Trophoblast cell (in vitro differentiated cells and primary cell): ENCODE data around the gene ZBTB16.

Source experiments
- DNase-seq, 2 donors: peaks; one replicate each; pipeline ENCODE4 v3.0.0-alpha.2; 2016
- H2AFZ ChIP-seq: 2 replicates; pipeline ENCODE4 v1.6.1; 2013; ENCODE audit warnings: low read length, moderate library complexity, mild to moderate bottlenecking; ENCODE audit not compliant: insufficient read depth, poor library complexity
- H2AK5ac ChIP-seq: 2 replicates; pipeline ENCODE4 v1.6.1; 2013; ENCODE audit warnings: mild to moderate bottlenecking, low read length
- H2BK120ac ChIP-seq: 2 replicates; pipeline ENCODE4 v1.6.1; 2013; ENCODE audit warnings: low read length, mild to moderate bottlenecking, moderate library complexity; ENCODE audit not compliant: insufficient read depth, poor library complexity
- H2BK12ac ChIP-seq: 2 replicates; pipeline ENCODE4 v1.6.1; 2013; ENCODE audit warnings: mild to moderate bottlenecking, low read length, moderate library complexity
- H2BK5ac ChIP-seq: 2 replicates; pipeline ENCODE4 v1.6.1; 2013; ENCODE audit warnings: low read length, low read depth, moderate library complexity, mild to moderate bottlenecking; ENCODE audit not compliant: poor library complexity
- H3K14ac ChIP-seq: 2 replicates; pipeline ENCODE4 v1.6.1; 2013; ENCODE audit warnings: mild to moderate bottlenecking, low read length
- H3K18ac ChIP-seq: 2 replicates; pipeline ENCODE4 v1.6.1; 2013; ENCODE audit warnings: mild to moderate bottlenecking, low read length
- H3K23ac ChIP-seq: 2 replicates; pipeline ENCODE4 v1.6.1; 2013; ENCODE audit warnings: low read length
- H3K27ac ChIP-seq: 2 replicates; pipeline ENCODE4 v1.5.1; 2013; ENCODE audit warnings: low read depth, mild to moderate bottlenecking, inconsistent platforms, low read length, moderate library complexity
- H3K27me3 ChIP-seq: 2 replicates; pipeline ENCODE4 v1.6.1; 2013; ENCODE audit warnings: inconsistent platforms, mild to moderate bottlenecking, low read length, moderate library complexity; ENCODE audit not compliant: insufficient read depth
- H3K36me3 ChIP-seq, 2 experiments: 1 replicate in 1 of 2; 2 replicates in 1 of 2; pipeline ENCODE4 v1.6.1; 2013; ENCODE audit warnings: low read length in 2 of 2, mild to moderate bottlenecking in 2 of 2, moderate library complexity in 1 of 2; ENCODE audit not compliant: insufficient read depth in 2 of 2, control insufficient read depth in 1 of 2
- H3K4ac ChIP-seq: 2 replicates; pipeline ENCODE4 v1.6.1; 2013; ENCODE audit warnings: low read depth, mild to moderate bottlenecking, low read length, moderate library complexity
- H3K4me1 ChIP-seq, 2 experiments: 1 replicate in 1 of 2; 2 replicates in 1 of 2; pipeline ENCODE4 v1.6.1; 2013; ENCODE audit warnings: low read length in 2 of 2, mild to moderate bottlenecking in 2 of 2, moderate library complexity in 1 of 2; ENCODE audit not compliant: insufficient read depth in 2 of 2, control insufficient read depth in 1 of 2
- H3K4me2 ChIP-seq: 2 replicates; pipeline ENCODE4 v1.6.1; 2013; ENCODE audit warnings: inconsistent platforms, mild to moderate bottlenecking, low read length, moderate library complexity
- H3K4me3 ChIP-seq: 2 replicates; pipeline ENCODE4 v1.5.1; 2013; ENCODE audit warnings: mild to moderate bottlenecking, low read depth, low read length, inconsistent platforms
- H3K79me1 ChIP-seq: one replicate; pipeline ENCODE4 v1.6.1; 2013; ENCODE audit warnings: low read length
- H3K79me2 ChIP-seq: 2 replicates; pipeline ENCODE4 v1.6.1; 2013; ENCODE audit warnings: low read length, mild to moderate bottlenecking; ENCODE audit not compliant: control insufficient read depth, insufficient read depth, poor library complexity
- H3K9ac ChIP-seq: 2 replicates; pipeline ENCODE4 v1.6.1; 2013; ENCODE audit warnings: mild to moderate bottlenecking, low read length
- H3K9me3 ChIP-seq: 2 replicates; pipeline ENCODE4 v1.6.1; 2013; ENCODE audit warnings: low read depth, mild to moderate bottlenecking, control low read depth, inconsistent platforms, low read length; ENCODE audit not compliant: insufficient read depth
- H4K12ac ChIP-seq: 2 replicates; pipeline ENCODE4 v1.6.1; 2013; ENCODE audit warnings: low read depth, mild to moderate bottlenecking, low read length, moderate library complexity
- H4K8ac ChIP-seq: 2 replicates; pipeline ENCODE4 v1.6.1; 2013; ENCODE audit warnings: low read depth, mild to moderate bottlenecking, low read length, moderate library complexity
- H4K91ac ChIP-seq: one replicate; pipeline ENCODE4 v1.6.1; 2013; ENCODE audit warnings: low read depth, mild to moderate bottlenecking, low read length, moderate library complexity
- WGBS: extraction: QIAGEN DNeasy Blood & Tissue Kit; methylation state at CpG from one replicate; pipeline ENCODE4 v1.1.7; 2013; ENCODE audit warnings: missing lambda C conversion rate; ENCODE audit not compliant: insufficient read length, insufficient coverage; ENCODE audit errors: extremely low coverage; 5-methylcytosine and 5-hydroxymethylcytosine counted together

The ZBTB16 gene

GRCh38 chr11:114276077-114276476 is 216.6 kb downstream of the ZBTB16 start:
- Histone ChIP-seq H3K79me2 (no peaks in the 10 kb centered on the region), H3K14ac (no peak overlapping the region), H2BK12ac (no peak overlapping the region), H3K4me1 (peaks cover 4% of the 10 kb centered on the region in 2 experiments), H3K23ac (no peak overlapping the region), H3K9ac (no peak overlapping the region), H3K18ac (no peak overlapping the region), H4K12ac (no peak overlapping the region), H3K4me3 (no peak overlapping the region), H3K9me3 (no peaks in the 10 kb centered on the region), H2AFZ (no peak overlapping the region), H3K79me1 (peaks cover 4% of the 10 kb centered on the region), H4K91ac (no peak overlapping the region), H3K36me3 (no peaks in the 10 kb centered on the region), H2AK5ac (no peak overlapping the region), H2BK120ac (no peak overlapping the region), H3K4ac (no peak overlapping the region), H2BK5ac (no peak overlapping the region), H3K27me3 (no peaks in the 10 kb centered on the region), H3K27ac (no peak overlapping the region), H4K8ac (no peak overlapping the region), H3K4me2 (no peak overlapping the region)
- DNase-seq: no peak
- no CpG with 5 or more reads among the region's 5 CpGs for WGBS

- Histone ChIP-seq H3K79me1 (peaks cover 8% of the 10 kb centered on the region), H2AFZ (no peak overlapping the region), H3K14ac (no peak overlapping the region), H3K4ac (no peak overlapping the region), H2BK12ac (no peak overlapping the region), H3K9ac (no peak overlapping the region), H3K36me3 (no peaks in the 10 kb centered on the region), H3K27me3 (no peaks in the 10 kb centered on the region), H4K91ac (no peak overlapping the region), H3K4me3 (no peak overlapping the region), H3K18ac (no peak overlapping the region), H4K8ac (no peak overlapping the region), H2AK5ac (no peak overlapping the region), H3K9me3 (no peaks in the 10 kb centered on the region), H3K79me2 (no peaks in the 10 kb centered on the region), H3K4me1 (peaks cover 7 to 9% of the 10 kb centered on the region in 2 experiments), H3K23ac (no peak overlapping the region), H4K12ac (no peak overlapping the region), H3K27ac (no peak overlapping the region), H2BK120ac (no peak overlapping the region), H2BK5ac (no peak overlapping the region), H3K4me2 (no peak overlapping the region)
- no CpG with 5 or more reads among the region's 11 CpGs for WGBS
- DNase-seq: peak; percentile 38 to 53
Observed at GRCh38 chr11:114277637-114278341, 218.3 kb downstream of the ZBTB16 start.

DNA sequence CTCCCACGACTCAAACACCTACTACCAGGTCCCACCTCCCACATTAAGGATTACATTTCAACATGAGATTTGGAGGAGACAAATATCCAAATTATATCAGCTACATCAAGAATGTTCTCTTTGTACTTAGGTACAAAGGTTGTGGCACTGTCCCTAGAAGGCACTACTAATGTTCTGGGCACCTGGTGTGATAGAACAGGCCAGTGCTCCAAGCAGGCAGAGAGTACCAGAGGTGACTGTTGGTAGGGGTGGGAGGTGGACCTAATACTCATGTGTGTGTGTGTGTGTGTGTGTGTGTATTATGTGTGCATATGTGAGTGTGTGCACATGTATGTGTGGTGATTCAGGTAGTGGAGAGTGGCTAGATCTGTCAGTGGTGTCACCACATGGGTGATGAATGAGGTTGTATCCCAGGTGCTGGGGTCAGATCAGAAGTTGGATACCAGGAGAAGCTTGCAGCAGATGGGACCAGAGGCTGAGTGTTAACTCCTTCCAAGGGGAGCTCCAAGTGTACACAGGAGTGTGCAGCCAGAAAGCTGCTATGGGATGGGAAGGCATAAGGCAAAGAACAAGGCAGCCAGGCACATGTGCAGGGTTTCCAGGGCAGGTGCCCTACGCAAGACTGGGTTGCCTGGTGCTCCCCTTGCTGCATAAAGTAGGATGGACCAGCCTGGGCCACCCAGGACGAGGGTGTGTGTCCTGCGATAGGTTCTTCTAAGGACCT is 219.0 kb downstream of the ZBTB16 start:
- WGBS: no CpG with 5 or more reads among the region's 4 CpGs
- H3K4me1 ChIP-seq: peaks cover 7 to 9% of the 10 kb centered on the region in 2 experiments

DNA sequence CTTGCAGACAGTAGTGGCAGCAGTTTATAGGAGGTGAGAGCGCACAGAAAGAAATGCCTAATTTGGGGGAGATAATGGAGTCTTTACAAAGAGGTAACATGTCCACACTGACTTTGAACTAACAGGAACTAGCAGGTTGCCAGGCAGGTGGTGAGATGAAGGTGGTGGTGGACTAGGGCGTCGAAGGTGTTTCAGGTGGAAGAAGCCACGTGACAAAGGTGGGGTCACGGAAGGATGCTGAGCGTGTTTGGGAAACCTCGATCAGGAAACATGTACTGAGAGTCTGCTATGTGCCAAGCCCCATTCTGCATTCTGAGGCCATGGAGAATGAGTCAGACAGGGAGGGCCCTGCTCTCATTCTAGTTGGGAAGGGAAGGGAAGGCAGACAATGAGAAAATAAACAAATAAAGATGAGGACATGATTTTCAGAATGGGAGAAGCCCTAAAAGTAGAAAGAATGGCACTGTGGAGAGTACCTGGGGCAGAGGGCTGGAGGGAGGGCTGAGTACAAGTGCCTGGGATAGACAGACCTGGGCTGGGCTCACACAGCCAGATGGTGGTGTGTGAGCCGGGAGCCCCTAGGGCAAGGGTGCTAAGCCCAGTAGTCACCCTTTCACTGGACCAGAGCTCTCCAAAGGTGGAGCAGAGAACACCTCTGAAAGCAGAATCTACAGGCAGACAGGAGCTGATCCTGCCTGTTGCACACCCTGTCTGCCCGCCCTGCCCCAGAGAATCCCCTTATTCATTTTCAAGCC is 220.5 kb downstream of the ZBTB16 start:
- H2BK120ac ChIP-seq: no peak overlapping the region
- no peak overlapping the region for H3K4me2 ChIP-seq
- peaks cover 9 to 11% of the 10 kb centered on the region in 2 experiments for H3K4me1 ChIP-seq
- no peak overlapping the region for H3K14ac ChIP-seq
- WGBS: no CpG with 5 or more reads among the region's 9 CpGs
- H3K4me3 ChIP-seq: no peak overlapping the region
- peak overlapping the region; percentile 34 for H2BK12ac ChIP-seq
- no peak for DNase-seq
- H3K9me3 ChIP-seq: no peaks in the 10 kb centered on the region
- H3K4ac ChIP-seq: no peak overlapping the region
- no peak overlapping the region for H2AFZ ChIP-seq
- H3K18ac ChIP-seq: no peak overlapping the region
- H3K79me2 ChIP-seq: no peaks in the 10 kb centered on the region
- no peak overlapping the region for H3K9ac ChIP-seq
- H4K12ac ChIP-seq: no peak overlapping the region
- H3K27ac ChIP-seq: no peak overlapping the region
- H3K79me1 ChIP-seq: peaks cover 14% of the 10 kb centered on the region
- H4K91ac ChIP-seq: no peak overlapping the region
- H2BK5ac ChIP-seq: no peak overlapping the region
- H3K23ac ChIP-seq: no peak overlapping the region
- peak overlapping the region; percentile 21 for H2AK5ac ChIP-seq
- H4K8ac ChIP-seq: no peak overlapping the region
- H3K36me3 ChIP-seq: no peaks in the 10 kb centered on the region
- no peaks in the 10 kb centered on the region for H3K27me3 ChIP-seq

More for the DNA sequence above, 219.0 kb downstream of the ZBTB16 start:
- H2AK5ac ChIP-seq: no peak overlapping the region
- no peak overlapping the region for H4K8ac ChIP-seq
- H4K91ac ChIP-seq: no peak overlapping the region
- no peak overlapping the region for H3K4me2 ChIP-seq
- no peak overlapping the region for H3K4ac ChIP-seq
- no peak overlapping the region for H3K9ac ChIP-seq
- no peak overlapping the region for H2BK120ac ChIP-seq
- DNase-seq: no peak
- H3K4me3 ChIP-seq: no peak overlapping the region
- H3K36me3 ChIP-seq: no peaks in the 10 kb centered on the region
- no peak overlapping the region for H4K12ac ChIP-seq
- no peaks in the 10 kb centered on the region for H3K27me3 ChIP-seq
- no peaks in the 10 kb centered on the region for H3K9me3 ChIP-seq
- H3K27ac ChIP-seq: no peak overlapping the region
- H3K23ac ChIP-seq: no peak overlapping the region
- H2BK12ac ChIP-seq: no peak overlapping the region
- peaks cover 8% of the 10 kb centered on the region for H3K79me1 ChIP-seq
- no peak overlapping the region for H3K18ac ChIP-seq
- no peaks in the 10 kb centered on the region for H3K79me2 ChIP-seq
- H2AFZ ChIP-seq: no peak overlapping the region
- H2BK5ac ChIP-seq: no peak overlapping the region
- no peak overlapping the region for H3K14ac ChIP-seq
